Body of pancreas (tissue), 4 donors: ENCODE results near the gene GLI3. TPM values are rescaled to one million over a fixed set of nuclear protein-coding genes. Genes with fewer than 3 reads are reported as not detected.

Experiments
- ATAC-seq: fragments of 150-250 bp; one replicate; pipeline ENCODE4 v1.9.1; 2016
- DNase-seq, 4 donors: peaks; one replicate each; pipeline ENCODE4 v3.0.0-alpha.2; 2019
- H3K27ac ChIP-seq, 4 donors: fragments of 200-600 bp; sonication (generic); 1 replicate in 3 of 4; 2 replicates in 1 of 4; pipeline versions ENCODE4 v1.5.1 to v1.6.1; 2016 to 2019; ENCODE audit warnings: mild to moderate bottlenecking in 1 of 4, mixed read lengths in 1 of 4, moderate library complexity in 1 of 4
- H3K27me3 ChIP-seq, 2 donors: fragments of 200-600 bp; sonication (generic); one replicate each; pipeline ENCODE4 v1.6.0; 2016; ENCODE audit warnings: mild to moderate bottlenecking in 1 of 2
- H3K36me3 ChIP-seq, 2 donors: fragments of 200-600 bp; sonication (generic); replicated peaks in 1 of 2; 2 replicates each; pipeline ENCODE4 v1.5.1; 2016; ENCODE audit warnings: low read depth in 2 of 2; ENCODE audit not compliant: insufficient read depth in 1 of 2
- H3K4me1 ChIP-seq: fragments of 200-600 bp; sonication (generic); one replicate; pipeline ENCODE4 v1.6.0; 2016
- H3K4me3 ChIP-seq, 2 donors: fragments of 200-600 bp; sonication (generic); 1 replicate in 1 of 2; 2 replicates in 1 of 2; pipeline ENCODE4 v1.5.1; 2016 to 2019
- H3K9me3 ChIP-seq, 3 donors: fragments of 200-600 bp; sonication (generic); 1 replicate in 2 of 3; 2 replicates in 1 of 3; pipeline ENCODE4 v1.5.1; 2016
- POLR2A ChIP-seq, 3 donors: fragments of 450-650 bp; IDR thresholded peaks; one replicate each; pipeline ENCODE4 v1.6.1; 2016; ENCODE audit warnings: antibody characterized with exemption in 3 of 3, mild to moderate bottlenecking in 2 of 3
- WGBS, 2 donors: methylation state at CpG; one replicate each; pipeline ENCODE4 v1.1.5; 2017; 5-methylcytosine and 5-hydroxymethylcytosine counted together
- intact Hi-C: fragments of 100-400 bp; cut with DNase I; formaldehyde crosslinking; loops from one replicate; pipeline ENCODE4 v1.15.1; 2023
- total RNA-seq, 2 donors: library from RNA; depleted of rRNA; stranded (reverse); fragments of >200 nt; gene quantifications; one replicate each; pipeline ENCODE4 v1.1.0, GENCODE V29; 2016
- TF ChIP-seq, protein P1 (sequence below), 7 experiments: fragments of 450-650 bp in 4 of 7; fragments of 200-600 bp in 3 of 7; sonication (generic) in 3 of 7; IDR thresholded peaks; one replicate each; pipeline ENCODE4 v1.5.1; 2016 to 2019; ENCODE audit warnings: antibody characterized with exemption in 7 of 7

The GLI3 gene
- total RNA-seq, 2 donors from 2014 or later: 1.0 to 2.0 TPM

DNA sequence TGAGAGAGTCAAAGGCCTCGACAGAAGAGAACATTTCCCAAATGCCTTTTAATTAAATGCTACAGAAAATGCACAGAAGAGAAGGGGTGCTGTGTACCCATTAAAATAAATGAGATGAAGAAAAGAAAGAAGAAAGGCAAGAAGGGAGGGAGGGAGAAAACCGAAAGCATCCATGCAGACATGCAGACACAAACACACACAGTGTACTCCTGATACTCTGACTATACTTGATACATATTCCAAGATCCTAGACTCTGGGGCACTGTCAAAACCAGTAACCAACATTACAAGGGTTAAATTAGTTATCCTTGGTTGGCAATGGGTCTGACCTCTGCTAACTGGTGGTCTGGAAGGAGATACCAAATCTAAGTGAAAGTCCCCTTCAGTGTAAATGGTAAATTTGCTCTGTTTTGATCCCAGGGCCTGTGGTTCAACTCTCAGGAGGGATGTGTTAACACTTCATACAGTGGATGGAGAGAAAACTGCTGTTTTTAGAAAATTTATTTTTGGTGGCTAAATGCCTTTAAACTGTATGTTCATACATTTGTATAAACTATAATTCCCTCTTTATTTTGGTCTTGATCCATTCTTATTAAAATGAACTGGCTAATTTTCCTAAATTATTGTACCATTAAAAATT lies 241.3 kb downstream of the GLI3 start:
- no peaks in the 10 kb centered on the region for H3K4me1 ChIP-seq
- WGBS, 2 donors: 71 to 86% methylated on average over 2 of the region's 2 CpGs
- no peaks in the 10 kb centered on the region for H3K9me3 ChIP-seq
- intact Hi-C loops: no loop called here
- DNase-seq (no peak), ATAC-seq (no peak)
- H3K27me3 ChIP-seq: no peaks in the 10 kb centered on the region
- no peak overlapping the region for H3K4me3 ChIP-seq
- no peak overlapping the region for H3K27ac ChIP-seq
- no peaks in the 10 kb centered on the region for H3K36me3 ChIP-seq
- TF ChIP-seq POLR2A (IDR thresholded peaks at IDR 0.05): no peak
- TF ChIP-seq, protein P1, sequence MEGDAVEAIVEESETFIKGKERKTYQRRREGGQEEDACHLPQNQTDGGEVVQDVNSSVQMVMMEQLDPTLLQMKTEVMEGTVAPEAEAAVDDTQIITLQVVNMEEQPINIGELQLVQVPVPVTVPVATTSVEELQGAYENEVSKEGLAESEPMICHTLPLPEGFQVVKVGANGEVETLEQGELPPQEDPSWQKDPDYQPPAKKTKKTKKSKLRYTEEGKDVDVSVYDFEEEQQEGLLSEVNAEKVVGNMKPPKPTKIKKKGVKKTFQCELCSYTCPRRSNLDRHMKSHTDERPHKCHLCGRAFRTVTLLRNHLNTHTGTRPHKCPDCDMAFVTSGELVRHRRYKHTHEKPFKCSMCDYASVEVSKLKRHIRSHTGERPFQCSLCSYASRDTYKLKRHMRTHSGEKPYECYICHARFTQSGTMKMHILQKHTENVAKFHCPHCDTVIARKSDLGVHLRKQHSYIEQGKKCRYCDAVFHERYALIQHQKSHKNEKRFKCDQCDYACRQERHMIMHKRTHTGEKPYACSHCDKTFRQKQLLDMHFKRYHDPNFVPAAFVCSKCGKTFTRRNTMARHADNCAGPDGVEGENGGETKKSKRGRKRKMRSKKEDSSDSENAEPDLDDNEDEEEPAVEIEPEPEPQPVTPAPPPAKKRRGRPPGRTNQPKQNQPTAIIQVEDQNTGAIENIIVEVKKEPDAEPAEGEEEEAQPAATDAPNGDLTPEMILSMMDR (IDR thresholded peaks at IDR 0.05): no peak

GRCh38 chr7:41994746-41995110 lies 242.3 kb downstream of the GLI3 start:
- Histone ChIP-seq H3K36me3 (no peaks in the 10 kb centered on the region), H3K27me3 (no peaks in the 10 kb centered on the region), H3K27ac (no peak overlapping the region), H3K9me3 (no peaks in the 10 kb centered on the region), H3K4me1 (no peaks in the 10 kb centered on the region), H3K4me3 (no peak overlapping the region)
- intact Hi-C loops: no loop called here
- TF ChIP-seq, protein P1 (IDR thresholded peaks at IDR 0.05): no peak
- TF ChIP-seq POLR2A (IDR thresholded peaks at IDR 0.05): no peak
- no peak for ATAC-seq
- DNase-seq: no peak
- 84 to 91% methylated on average over 4 of the region's 4 CpGs for WGBS, 2 donors

DNA sequence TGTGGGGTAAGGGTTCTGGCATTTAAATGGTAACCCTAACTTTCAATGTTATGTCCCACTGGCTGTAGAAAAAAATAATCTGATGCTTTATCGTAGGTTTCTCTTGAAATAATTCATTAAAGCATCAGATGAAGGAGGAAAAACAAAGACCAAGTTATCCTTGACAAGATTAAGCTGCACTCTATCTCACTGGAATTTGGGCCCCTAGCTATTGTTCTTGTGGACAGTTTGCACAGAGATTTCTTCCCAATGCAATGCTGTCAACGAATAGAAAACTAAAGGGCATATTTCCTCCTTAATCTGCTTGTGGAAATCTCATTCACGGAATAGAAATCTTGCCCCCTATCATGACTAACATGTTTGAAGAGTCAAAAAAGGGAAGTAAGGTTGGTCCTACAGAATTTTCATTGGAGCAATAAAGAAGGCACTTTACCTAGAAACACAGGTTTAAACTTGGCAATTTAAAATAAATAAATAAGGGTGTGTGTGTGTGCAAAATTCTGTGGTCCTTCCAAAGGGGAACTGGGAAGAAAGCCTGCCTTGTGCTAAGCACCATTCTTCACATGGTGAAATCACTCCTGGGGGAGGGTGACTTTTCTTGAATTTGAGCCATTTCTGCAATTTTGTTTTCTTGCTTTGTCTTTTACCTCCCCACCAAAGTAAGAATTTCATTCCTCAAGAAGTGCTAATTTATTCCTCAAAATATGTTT lies 242.8 kb downstream of the GLI3 start:
- Histone ChIP-seq H3K27ac (no peak overlapping the region), H3K4me1 (no peaks in the 10 kb centered on the region), H3K36me3 (no peaks in the 10 kb centered on the region), H3K27me3 (no peaks in the 10 kb centered on the region), H3K4me3 (no peak overlapping the region), H3K9me3 (no peaks in the 10 kb centered on the region)
- ATAC-seq (no peak), DNase-seq (no peak)
- intact Hi-C loops: no loop called here
- no peak for TF ChIP-seq POLR2A (IDR thresholded peaks at IDR 0.05)
- TF ChIP-seq, protein P1 (IDR thresholded peaks at IDR 0.05): no peak
- WGBS, 2 donors: 70 to 78% methylated on average over 3 of the region's 3 CpGs

DNA sequence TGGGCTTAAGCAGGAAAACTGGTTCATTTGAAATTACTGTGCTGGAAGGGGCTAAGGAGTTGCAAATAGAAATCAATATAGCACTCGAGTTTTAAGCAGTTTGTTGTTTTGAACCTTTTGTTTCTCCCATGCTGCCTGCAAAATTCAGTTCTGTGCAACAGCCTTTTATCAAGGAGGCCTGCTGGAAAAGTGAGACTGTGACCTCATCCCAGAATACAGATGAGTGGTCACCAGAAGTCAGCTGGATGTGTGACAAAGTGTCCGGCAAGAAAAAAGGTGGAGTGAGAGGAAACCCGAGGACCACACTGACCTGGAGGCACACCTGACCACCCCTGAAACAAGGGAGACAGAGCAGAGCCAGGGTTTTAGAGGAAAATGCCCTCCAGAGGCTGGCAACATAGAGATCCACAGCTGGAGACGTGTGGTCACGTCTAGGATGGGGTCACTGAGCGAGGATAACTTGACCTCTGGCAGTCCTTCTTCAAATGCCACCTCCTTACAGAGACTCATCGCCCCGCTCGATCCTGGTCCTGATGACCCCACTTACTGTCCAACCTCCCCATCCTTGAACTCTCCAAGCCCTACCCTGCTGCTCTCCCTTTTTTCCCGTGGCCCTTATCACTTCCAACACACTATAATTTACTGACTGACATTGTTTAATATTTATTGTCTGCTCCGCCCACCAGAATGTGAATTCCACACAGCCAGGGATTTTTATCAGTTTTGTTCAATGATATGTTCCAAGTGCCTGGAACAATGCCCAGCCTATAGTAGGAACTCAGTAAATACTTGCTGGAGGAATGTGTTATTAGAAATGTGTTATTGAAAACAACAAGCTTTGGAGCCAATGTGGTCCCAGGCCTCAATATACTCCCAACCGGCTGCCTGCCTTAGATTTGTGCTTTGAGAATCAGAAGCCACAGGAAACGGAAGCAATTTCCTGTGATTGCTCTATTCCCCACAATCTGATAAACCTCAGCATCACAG lies 243.8 kb downstream of the GLI3 start:
- Histone ChIP-seq H3K36me3 (no peaks in the 10 kb centered on the region), H3K4me1 (no peaks in the 10 kb centered on the region), H3K27me3 (no peaks in the 10 kb centered on the region), H3K27ac (no peak overlapping the region), H3K4me3 (no peak overlapping the region), H3K9me3 (no peaks in the 10 kb centered on the region)
- ATAC-seq: no peak
- 59 to 70% methylated on average over 13 of the region's 13 CpGs for WGBS, 2 donors
- TF ChIP-seq, protein P1 (IDR thresholded peaks at IDR 0.05): no peak
- no peak for TF ChIP-seq POLR2A (IDR thresholded peaks at IDR 0.05)
- DNase-seq: no peak
- intact Hi-C loops: no loop called here
